Thymus (tissue), 11 donors: Measurements from ENCODE around the gene CACNA1E. TPM values are rescaled to one million over a fixed set of nuclear protein-coding genes. Genes with fewer than 3 reads are reported as not detected.

Experiments used
- DNase-seq, 9 donors: peaks; one replicate each; pipeline ENCODE4 v3.0.0-alpha.2; 2013; ENCODE audit warnings: low spot score in 9 of 9, low read depth in 6 of 9, missing footprints in 1 of 9
- H3K27ac ChIP-seq, 2 donors: one replicate each; pipeline ENCODE4 v1.5.1; 2013; ENCODE audit warnings: control low read depth in 1 of 2, low read depth in 1 of 2, low read length in 1 of 2, mild to moderate bottlenecking in 1 of 2, moderate library complexity in 1 of 2
- H3K27me3 ChIP-seq, 2 donors: one replicate each; pipeline ENCODE4 v1.5.1; 2013; ENCODE audit warnings: low read length in 1 of 2; ENCODE audit not compliant: control insufficient read depth in 2 of 2, insufficient read depth in 1 of 2
- H3K36me3 ChIP-seq, 2 donors: one replicate each; pipeline ENCODE4 v1.5.1; 2013; ENCODE audit warnings: low read length in 1 of 2, mild to moderate bottlenecking in 1 of 2, moderate library complexity in 1 of 2; ENCODE audit not compliant: control insufficient read depth in 2 of 2, insufficient read depth in 2 of 2
- H3K4me1 ChIP-seq, 2 donors: one replicate each; pipeline ENCODE4 v1.5.1; 2013; ENCODE audit warnings: low read length in 2 of 2; ENCODE audit not compliant: control insufficient read depth in 2 of 2, insufficient read depth in 2 of 2
- H3K4me3 ChIP-seq, 2 donors: one replicate each; pipeline ENCODE4 v1.5.1; 2013; ENCODE audit warnings: low read length in 2 of 2, control low read depth in 1 of 2, mild to moderate bottlenecking in 1 of 2
- H3K9me3 ChIP-seq, 2 donors: one replicate each; pipeline ENCODE4 v1.5.1; 2013; ENCODE audit warnings: low read length in 1 of 2, mild to moderate bottlenecking in 1 of 2; ENCODE audit not compliant: control insufficient read depth in 2 of 2, insufficient read depth in 1 of 2
- WGBS: extraction: QIAGEN DNeasy Blood & Tissue Kit; methylation state at CpG from one replicate; pipeline ENCODE4 v1.1.7; 2013; 5-methylcytosine and 5-hydroxymethylcytosine counted together
- polyA plus RNA-seq: library from polyadenylated mRNA; stranded (reverse); fragments of 200-250 nt; gene quantifications from one replicate; pipeline ENCODE4 v1.2.3, GENCODE V29; 2013
- total RNA-seq: library from RNA; stranded (reverse); fragments of 120-200 nt; gene quantifications from one replicate; pipeline ENCODE4 v1.2.4, GENCODE V29; 2013
- donor health status: healthy.

CACNA1E gene
- total and polyA plus RNA-seq, 2 donors, result 0.05 to 0.09 TPM

DNA sequence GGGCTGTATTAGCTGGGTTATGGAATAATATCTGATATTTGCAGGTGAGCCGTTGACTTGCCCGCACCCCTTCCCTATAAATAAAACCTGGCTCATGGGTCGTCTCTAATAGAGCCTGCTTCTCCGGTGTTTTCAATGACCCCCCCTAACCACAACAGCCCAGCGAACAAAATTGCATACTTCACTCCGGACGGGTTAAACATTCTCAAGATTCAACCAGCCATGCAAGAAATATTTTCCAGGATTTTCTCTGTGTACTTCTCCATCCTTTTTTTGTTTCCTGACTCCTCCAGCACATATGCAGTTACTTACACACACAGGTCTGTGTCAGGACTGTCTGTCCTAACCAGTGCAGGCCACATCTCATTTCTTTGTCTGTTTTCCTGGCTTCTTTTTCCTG lies 310.5 kb downstream of the CACNA1E start:
- WGBS, result 94% methylated on average over 7 of the region's 7 CpGs
- Histone ChIP-seq H3K4me3 (no peak overlapping the region), H3K36me3 (no peaks in the 10 kb centered on the region), H3K27me3 (no peaks in the 10 kb centered on the region), H3K9me3 (no peaks in the 10 kb centered on the region), H3K27ac (no peak overlapping the region), H3K4me1 (no peaks in the 10 kb centered on the region)
- no peak for DNase-seq

DNA sequence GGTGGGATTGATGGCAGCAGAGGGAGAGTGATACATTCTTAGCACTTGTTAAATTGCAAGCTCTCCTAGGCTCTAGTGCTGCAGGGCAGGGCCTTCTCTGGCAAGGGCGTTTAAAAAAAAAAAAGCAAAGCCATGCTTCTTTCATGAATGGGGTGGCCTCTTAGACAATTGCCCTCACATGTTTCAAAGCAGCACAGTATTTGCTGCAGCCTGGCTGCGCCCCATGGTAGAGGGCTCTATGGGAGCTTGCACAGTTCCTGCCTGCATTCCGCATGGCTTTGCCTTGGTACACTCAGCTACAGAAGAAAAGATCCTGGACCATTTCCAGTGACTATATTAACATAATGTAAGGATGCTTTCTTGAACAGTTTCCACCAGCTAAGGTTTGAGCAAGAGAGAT lies 311.0 kb downstream of the CACNA1E start:
- no peak overlapping the region for H3K4me3 ChIP-seq
- H3K4me1 ChIP-seq, result no peaks in the 10 kb centered on the region
- WGBS, result 85% methylated on average over 3 of the region's 3 CpGs
- H3K27me3 ChIP-seq, result no peaks in the 10 kb centered on the region
- no peak for DNase-seq
- H3K27ac ChIP-seq, result no peak overlapping the region
- no peaks in the 10 kb centered on the region for H3K36me3 ChIP-seq
- H3K9me3 ChIP-seq, result no peaks in the 10 kb centered on the region

DNA sequence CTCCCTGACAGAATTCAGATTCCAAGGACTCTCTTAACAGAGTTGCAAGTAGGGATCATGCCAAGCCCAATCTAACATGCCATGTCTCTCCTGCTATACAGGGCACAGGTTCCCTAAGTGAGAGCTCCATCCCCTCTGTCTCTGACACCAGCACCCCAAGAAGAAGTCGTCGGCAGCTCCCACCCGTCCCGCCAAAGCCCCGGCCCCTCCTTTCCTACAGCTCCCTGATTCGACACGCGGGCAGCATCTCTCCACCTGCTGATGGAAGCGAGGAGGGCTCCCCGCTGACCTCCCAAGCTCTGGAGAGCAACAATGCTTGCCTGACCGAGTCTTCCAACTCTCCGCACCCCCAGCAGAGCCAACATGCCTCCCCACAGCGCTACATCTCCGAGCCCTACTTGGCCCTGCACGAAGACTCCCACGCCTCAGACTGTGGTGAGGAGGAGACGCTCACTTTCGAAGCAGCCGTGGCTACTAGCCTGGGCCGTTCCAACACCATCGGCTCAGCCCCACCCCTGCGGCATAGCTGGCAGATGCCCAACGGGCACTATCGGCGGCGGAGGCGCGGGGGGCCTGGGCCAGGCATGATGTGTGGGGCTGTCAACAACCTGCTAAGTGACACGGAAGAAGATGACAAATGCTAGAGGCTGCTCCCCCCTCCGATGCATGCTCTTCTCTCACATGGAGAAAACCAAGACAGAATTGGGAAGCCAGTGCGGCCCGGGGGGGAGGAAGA lies 315.0 kb downstream of the CACNA1E start:
- no peaks in the 10 kb centered on the region for H3K9me3 ChIP-seq
- H3K27ac ChIP-seq, result no peak overlapping the region
- H3K4me3 ChIP-seq, result no peak overlapping the region
- 94% methylated on average over 32 of the region's 32 CpGs for WGBS
- H3K4me1 ChIP-seq, result no peaks in the 10 kb centered on the region
- DNase-seq, result no peak
- no peaks in the 10 kb centered on the region for H3K27me3 ChIP-seq
- no peaks in the 10 kb centered on the region for H3K36me3 ChIP-seq

DNA sequence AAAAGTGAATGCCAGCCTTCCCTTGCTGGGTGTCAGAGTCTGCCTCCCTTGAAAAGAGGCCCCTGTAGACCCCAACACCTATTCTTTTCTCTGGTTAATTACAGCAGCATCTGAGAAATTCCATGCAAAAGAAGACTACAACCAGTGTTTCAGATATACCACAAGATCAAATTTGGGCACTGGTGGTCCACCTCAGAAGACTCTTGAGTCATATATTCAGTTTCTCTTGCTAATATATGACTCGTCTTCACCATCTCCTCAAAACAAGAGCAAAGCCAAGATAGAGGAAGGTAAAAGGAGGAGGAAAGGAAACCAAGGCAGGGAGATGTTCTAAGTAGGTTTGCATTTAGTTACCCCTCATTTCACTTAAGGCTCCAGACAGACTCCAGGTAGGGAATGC lies 318.3 kb downstream of the CACNA1E start:
- no peaks in the 10 kb centered on the region for H3K27me3 ChIP-seq
- no peaks in the 10 kb centered on the region for H3K4me1 ChIP-seq
- H3K9me3 ChIP-seq, result no peaks in the 10 kb centered on the region
- no peak overlapping the region for H3K4me3 ChIP-seq
- H3K36me3 ChIP-seq, result no peaks in the 10 kb centered on the region
- H3K27ac ChIP-seq, result no peak overlapping the region
- DNase-seq, result no peak
- 81% methylated on average over 1 of the region's 1 CpG for WGBS

DNA sequence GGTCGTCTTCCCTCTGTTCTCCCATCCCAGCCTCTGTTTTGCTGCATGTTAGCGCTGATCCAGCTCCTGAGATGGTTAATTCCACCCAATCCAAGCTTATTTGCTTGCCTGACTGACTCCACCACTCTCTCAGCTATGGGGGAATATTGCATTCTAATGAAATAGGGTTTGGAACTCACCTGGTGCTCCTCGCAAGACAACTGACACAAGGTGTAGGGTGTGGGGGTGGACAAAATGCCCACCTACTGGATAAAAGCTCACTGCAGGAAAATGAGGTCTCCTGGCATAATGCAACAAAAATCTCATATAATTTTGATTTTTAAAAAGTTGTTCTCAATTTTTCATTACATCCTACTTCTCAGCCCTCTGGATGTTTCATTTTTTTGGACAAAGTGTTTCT lies 319.1 kb downstream of the CACNA1E start:
- no peaks in the 10 kb centered on the region for H3K9me3 ChIP-seq
- 94% methylated on average over 3 of the region's 3 CpGs for WGBS

DNA sequence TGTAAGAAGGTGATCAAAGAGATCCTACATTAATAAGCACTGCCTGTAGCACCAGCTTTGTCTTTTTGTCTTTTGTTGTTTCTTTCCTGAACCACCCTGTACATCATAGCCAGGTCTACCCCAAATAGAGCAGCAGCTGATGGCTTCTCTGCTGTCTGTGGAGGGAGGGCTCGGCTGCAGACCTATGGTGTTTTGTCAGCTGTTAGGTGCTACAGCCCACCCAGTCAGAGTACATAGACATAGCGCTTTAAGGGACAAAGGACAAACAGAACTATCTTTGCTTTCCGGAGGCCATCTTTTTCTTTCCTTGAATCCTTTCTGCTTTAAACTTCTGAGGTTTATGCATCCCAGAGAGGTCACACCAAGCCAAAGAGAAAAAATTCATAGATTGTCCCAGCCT lies 320.1 kb downstream of the CACNA1E start:
- no peak overlapping the region for H3K4me3 ChIP-seq
- no peaks in the 10 kb centered on the region for H3K9me3 ChIP-seq
- no peak for DNase-seq
- 94% methylated on average over 3 of the region's 3 CpGs for WGBS
- no peaks in the 10 kb centered on the region for H3K36me3 ChIP-seq
- H3K27ac ChIP-seq, result no peak overlapping the region
- no peaks in the 10 kb centered on the region for H3K4me1 ChIP-seq
- H3K27me3 ChIP-seq, result no peaks in the 10 kb centered on the region

More for the DNA sequence above, 319.1 kb downstream of the CACNA1E start:
- no peaks in the 10 kb centered on the region for H3K36me3 ChIP-seq
- H3K27ac ChIP-seq, result no peak overlapping the region
- no peaks in the 10 kb centered on the region for H3K4me1 ChIP-seq
- no peak overlapping the region for H3K4me3 ChIP-seq
- no peaks in the 10 kb centered on the region for H3K27me3 ChIP-seq
- DNase-seq, result no peak

DNA sequence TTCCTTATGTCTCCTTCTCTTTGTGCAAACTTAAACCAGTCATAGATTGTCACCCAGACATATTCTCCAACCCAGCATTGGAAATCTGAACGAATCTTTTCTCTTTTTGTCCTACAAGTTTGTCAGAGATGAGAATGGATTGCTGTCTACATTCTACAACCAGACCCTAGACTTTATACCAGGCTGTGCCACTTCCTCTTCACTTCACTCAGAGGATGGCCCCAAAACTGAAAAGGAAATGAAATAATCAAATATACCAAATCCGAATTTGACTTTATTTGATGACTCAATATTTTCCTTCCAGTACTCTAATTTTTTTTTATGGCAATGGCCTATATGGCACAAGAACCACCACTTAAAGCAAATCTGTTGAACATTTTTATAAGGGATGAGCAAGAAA lies 321.7 kb downstream of the CACNA1E start:
- Histone ChIP-seq H3K4me3 (no peak overlapping the region), H3K36me3 (no peaks in the 10 kb centered on the region), H3K27me3 (no peaks in the 10 kb centered on the region), H3K9me3 (no peaks in the 10 kb centered on the region), H3K4me1 (no peaks in the 10 kb centered on the region), H3K27ac (no peak overlapping the region)
- no peak for DNase-seq
- WGBS, result 69% methylated on average over 2 of the region's 2 CpGs

DNA sequence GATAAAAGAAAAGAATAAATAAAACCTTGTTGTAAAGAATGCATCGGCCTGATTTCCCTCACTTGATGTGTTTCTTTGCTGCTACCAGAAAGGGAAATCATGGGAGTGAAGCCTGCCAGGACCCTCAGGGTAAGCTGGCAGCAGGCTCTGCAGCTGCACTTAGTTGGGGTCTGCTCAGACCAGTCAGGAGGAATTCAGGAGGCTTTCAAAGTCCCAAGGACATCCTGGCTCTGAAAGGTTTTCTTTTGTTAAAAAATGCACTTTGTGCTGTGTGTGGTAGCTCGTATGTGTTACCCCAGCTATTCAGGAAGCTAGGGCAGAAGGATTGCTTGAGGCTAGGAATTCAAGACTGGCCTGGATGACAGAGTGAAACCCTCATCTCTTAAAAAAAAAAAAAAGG lies 323.4 kb downstream of the CACNA1E start:
- Histone ChIP-seq H3K4me3 (no peak overlapping the region), H3K27me3 (no peaks in the 10 kb centered on the region), H3K4me1 (no peaks in the 10 kb centered on the region), H3K9me3 (no peaks in the 10 kb centered on the region), H3K27ac (no peak overlapping the region), H3K36me3 (no peaks in the 10 kb centered on the region)
- no peak for DNase-seq
- WGBS, result 67% methylated on average over 2 of the region's 2 CpGs

DNA sequence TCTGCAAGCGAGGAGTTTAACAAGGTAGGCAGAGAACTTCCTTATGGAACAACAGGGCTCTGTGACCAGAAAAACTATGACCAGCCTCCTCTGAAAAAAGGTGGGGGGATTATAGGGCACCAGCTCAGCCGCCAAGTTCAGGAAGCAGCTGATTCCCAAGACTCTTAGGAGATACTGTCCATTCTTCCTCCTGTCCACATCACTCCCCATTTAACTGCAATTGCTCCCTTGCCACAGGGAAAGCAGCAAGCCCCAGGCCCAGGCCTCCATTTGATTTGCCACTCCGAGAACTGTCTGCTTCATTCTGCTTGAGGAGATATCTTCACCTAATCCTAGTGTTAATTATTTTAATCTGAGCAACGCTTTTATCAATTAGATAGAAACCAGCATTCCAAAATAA lies 323.9 kb downstream of the CACNA1E start:
- H3K9me3 ChIP-seq, result no peaks in the 10 kb centered on the region
- H3K27me3 ChIP-seq, result no peaks in the 10 kb centered on the region
- no peak overlapping the region for H3K4me3 ChIP-seq
- no peak for DNase-seq
- no peaks in the 10 kb centered on the region for H3K36me3 ChIP-seq
- H3K27ac ChIP-seq, result no peak overlapping the region
- WGBS, result 82% methylated on average over 4 of the region's 4 CpGs
- H3K4me1 ChIP-seq, result no peaks in the 10 kb centered on the region
